ENCODE data around the gene GJC2.
"Not testable (repeated sequence)": the region's sequence is repeated elsewhere in the genome, so short reads cannot be mapped to it uniquely, and the experiment has no call there.

Gene GJC2

DNA sequence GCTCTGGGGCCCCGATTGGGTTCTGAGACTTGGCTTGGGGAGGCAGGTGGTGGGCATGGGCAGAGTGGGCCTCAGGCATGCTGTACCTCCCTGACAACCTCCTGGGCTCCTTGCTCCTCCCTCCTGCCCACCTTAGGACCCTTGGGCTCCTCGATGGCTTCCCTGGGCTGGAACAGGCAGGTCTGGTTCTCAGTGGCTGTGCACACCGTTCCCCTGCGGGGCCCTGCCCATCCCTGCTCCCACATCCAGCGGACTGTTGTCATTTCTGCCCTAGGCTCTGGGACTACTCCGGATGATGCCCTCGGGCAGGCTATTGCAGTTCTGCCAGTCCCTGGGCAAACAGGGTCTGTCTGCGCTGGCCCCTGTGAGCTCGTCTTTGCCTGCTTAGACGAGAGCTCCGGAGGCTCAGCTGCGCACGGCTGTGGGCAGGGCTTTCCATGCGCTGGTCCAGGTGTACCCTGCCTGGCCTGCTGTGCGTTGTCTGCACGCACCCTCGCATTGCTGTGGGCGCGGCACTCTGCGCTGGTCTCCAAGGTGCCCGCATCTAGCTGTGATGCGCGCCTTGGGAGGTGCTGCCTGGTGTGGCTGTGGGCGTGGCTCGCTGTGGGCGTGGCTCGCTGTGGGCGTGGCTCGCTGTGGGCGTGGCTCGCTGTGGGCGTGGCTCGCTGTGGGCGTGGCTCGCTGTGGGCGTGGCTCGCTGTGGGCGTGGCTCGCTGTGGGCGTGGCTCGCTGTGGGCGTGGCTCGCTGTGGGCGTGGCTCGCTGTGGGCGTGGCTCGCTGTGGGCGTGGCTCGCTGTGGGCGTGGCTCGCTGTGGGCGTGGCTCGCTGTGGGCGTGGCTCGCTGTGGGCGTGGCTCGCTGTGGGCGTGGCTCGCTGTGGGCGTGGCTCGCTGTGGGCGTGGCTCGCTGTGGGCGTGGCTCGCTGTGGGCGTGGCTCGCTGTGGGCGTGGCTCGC, 24.1 kb downstream of the GJC2 start:
- DNase-seq (ENCODE audit: low read depth in 3 of 3): peak in 1 of 3 experiments; percentile 20

GRCh38 chr1:228174482-228175315, 25.0 kb downstream of the GJC2 start:
- DNase-seq (ENCODE audit: low read depth in 3 of 3): no peak

GRCh38 chr1:228175316-228176023, 25.7 kb downstream of the GJC2 start:
- DNase-seq (ENCODE audit: low read depth in 3 of 3): no peak

DNA sequence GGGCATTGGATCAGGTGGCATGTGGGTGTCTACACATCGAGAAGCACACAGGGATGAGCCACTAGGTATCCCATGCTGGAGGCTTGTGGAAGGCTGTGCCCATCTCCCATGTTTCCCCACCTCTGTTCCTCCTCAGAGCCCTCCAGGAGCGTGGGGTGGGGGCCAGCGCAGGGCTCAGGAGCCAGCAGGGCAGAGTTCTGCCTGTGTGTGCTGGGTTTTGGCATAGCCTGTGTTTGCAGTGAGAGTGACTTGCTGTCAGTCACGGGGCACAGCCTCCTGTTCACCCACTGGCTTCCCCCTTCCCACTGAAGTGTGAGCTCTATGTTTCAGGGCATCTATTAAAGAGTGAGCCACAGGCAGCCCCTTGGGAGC, 26.3 kb downstream of the GJC2 start:
- no peak for DNase-seq (ENCODE audit: low read depth in 3 of 3)

DNA sequence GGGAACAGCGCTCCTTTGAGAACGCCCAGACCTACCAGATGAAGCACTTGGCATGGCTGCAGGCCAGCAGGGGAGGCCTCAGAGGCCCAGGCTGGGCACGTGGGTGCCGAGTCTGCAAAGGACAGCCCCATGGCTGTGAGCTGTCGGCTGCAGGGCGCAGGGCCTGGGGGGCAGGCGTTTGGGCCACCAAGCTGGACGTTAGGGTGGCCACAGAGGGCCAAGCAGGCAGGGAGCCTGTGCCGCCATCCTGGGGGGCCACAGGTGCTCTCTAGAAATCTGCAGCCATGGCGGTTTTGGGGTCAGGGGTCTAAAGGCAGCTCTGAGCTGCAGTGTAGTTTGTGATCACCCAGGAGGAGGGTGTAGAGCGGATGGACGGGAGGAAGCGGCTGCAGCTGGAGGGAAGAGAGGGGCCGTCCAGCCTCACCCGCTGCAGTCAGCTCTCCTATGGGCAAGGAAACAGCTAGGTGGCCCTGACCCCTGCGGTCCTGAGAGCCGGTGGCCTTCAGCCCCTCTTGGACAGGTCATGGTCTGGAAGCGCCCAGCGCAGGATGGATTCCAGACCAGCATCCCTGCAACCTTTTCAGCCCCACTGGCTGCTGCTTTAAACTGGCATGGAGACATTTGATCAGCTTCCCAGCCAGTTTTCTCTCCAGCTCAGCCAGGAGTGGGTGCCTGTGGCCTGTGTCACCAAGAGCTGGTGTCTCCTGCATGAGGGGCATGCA, 26.9 kb downstream of the GJC2 start:
- no peak for DNase-seq (ENCODE audit: low read depth in 3 of 3)

DNA sequence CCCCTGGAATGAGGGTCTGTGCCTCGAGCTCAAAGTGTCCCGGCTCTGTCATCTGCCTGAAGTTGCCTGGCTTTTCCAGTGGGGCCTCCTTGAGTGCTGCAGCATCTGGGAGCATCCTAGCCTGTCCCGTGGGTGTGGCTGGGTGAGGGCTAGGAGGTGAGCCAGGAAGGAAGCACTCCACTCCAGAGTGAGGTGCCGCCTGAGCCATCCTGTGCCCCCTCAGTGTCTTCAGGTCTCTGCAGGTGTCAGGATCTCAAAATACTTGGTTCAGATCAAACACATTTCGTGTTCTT, 27.4 kb downstream of the GJC2 start:
- DNase-seq (ENCODE audit: low read depth in 3 of 3): no peak

GRCh38 chr1:228177721-228178710, 28.3 kb downstream of the GJC2 start:
- no peak for DNase-seq (ENCODE audit: low read depth in 3 of 3)

- DNase-seq (ENCODE audit: low read depth in 3 of 3): no peak
These were observed 29.3 kb downstream of the GJC2 start for GRCh38 chr1:228178737-228179684.

DNA sequence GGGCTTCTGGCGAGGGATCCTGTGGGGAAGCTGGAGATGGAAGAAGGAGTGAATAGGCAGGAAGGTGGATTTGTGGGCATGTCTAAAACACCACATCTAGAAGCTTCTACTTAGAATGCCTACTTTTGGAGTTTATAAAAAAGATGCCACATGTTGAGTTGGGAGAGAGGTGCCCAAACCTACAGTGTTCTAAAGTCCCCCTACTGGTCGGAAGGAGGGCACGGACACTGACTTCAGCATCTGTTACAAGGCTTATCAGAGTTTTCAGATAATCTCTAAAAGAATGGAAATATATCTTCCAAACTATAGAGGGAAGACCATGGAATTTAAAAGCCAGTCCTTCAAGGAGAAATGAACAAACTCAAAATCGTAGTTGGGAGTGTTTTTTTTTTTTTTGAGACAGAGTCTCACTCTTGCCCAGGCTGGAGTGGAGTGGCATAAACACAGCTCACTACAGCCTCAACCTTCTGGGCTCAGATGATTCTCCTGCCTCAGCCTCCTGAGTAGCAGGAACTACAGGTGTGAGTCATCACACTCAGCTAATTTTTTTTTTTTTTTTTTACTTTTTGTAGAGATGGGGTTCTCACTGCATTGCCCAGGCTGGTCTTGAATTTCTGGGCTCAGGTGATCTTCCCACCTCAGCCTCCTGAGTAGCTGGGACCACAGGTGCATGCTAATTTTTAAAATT, 30.7 kb downstream of the GJC2 start:
- no peak for DNase-seq (ENCODE audit: low read depth in 3 of 3)

DNA sequence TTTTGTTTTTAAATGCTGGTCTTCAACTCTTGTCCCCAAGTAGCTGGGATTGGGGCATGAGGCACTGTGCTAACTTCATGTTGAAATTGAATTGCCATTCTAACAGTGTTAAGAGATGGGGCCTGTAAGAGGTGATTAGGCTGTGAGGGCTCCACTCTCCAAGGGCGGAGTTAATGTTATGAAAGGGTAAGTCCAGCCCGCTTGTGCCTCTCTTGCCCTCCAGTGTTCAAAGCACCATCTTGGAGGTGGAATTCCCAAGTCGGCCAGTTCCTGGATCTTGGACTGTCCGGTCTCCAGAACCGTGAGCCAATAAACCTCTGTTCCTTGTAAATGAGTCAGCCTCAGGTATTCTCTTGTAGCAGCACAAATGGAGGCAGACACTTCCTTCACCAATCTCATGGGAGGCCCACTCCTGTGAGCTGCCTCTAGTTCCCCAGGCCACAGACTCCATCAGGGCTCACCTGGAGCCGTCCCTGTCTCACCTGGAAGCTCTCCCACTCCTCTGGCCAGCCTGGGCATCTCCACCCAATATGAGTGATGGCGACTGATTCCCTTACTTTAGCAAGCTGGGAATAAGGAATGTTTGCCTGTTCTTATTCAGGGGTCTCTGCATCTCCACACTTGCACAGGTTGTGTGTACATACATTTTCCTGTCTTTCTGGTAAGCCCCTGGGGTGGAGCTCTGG, 31.4 kb downstream of the GJC2 start:
- no peak for DNase-seq (ENCODE audit: low read depth in 3 of 3)

GRCh38 chr1:228181645-228182034, 31.9 kb downstream of the GJC2 start:
- no peak for DNase-seq (ENCODE audit: low read depth in 3 of 3)

DNA sequence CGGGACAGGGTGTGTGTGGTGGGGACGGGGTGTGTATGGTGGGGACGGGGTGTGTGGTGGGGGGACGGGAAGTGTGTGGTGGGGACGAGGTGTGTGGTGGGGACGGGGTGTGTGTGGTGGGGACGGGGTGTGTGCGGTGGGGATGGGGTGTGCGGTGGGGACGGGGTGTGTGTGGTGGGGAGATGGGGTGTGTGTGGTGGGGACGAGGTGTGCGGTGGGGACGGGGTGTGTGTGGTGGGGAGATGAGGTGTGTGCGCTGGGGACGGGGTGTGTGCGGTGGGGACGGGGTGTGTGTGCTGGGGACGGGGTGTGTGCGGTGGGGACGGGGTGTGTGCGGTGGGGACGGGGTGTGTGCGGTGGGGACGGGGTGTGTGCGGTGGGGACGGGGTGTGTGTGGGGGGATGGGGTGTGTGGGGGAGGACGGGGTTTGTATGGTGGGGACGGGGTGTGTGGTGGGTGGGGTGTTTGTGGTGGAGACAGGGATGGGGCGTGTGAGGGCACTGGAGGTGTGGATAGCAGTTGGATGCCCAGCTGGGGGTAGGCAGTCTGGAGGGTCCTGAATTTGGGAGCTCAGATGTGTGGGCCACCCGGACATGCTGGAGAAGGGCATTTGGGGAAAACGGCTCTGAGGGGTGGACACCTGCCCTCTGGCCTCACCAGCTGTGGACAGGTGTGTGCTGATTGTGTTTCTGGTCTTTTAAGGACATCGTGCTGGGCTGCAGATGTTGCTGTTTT, 32.7 kb downstream of the GJC2 start:
- no peak for DNase-seq (ENCODE audit: low read depth in 3 of 3)

DNA sequence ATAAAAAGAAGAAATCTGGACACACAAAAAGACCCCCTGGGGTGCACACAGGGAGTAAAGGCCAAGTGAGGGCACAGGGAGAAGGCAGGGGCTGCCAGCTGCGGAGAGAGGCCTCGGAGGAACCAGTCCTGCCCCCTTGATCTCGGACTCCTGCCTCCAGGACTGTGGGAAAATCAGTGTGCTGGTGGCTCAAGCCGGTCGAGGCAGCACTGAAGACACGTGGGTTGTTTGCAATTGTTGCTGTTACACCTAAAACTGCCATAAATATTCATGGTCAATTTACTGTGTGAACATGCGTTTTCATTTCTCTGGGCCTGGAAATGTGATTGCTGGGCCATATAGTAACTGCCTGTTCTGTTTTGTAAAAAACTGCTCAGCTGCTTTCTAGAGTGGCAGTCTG, 34.4 kb downstream of the GJC2 start:
- DNase-seq (ENCODE audit: low read depth in 3 of 3): no peak

GRCh38 chr1:228185641-228185965, 35.9 kb downstream of the GJC2 start:
- no peak for DNase-seq (ENCODE audit: low read depth in 3 of 3)

- DNase-seq (ENCODE audit: low read depth in 3 of 3): not testable (repeated sequence)
These were observed 38.5 kb downstream of the GJC2 start for GRCh38 chr1:228188249-228188648.

DNA sequence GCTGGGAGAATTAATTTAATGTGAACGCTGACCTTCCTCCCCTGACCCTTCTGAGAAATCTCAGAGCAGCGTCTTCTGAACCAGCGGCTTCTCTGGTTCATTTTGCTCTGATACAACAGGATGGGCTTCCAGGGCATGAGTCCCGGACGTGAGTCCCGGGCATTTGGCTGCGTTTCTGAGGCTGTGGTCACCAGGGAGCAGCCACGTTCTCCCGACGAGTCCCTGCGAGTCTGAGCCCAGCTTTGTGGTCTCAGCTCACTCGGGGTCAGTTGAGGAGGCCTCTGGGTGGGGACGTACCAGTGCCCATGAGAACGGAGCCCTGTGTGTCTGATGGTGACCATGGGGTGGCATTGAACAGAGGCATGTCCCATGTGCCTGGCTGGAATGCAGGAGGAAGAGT, 40.5 kb downstream of the GJC2 start:
- no peak for DNase-seq (ENCODE audit: low read depth in 3 of 3)

DNA sequence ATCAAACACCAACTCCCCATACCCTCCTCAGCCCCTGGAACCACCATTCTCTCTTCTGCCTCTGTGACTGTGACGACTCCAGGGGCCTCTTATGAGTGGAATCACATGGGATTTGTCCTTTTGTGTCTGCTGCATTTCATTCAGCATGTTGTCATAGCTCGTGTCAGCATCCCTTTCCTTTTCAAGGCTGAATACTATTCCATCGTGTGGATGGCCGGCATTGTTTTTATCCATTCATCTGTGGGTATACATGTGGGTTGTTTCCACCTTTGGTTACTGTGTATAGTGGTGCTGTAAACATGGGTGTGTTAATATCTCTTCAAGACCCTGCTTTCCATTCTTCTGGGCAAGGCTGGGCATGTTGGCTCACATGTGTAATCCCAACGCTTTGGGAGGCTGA, 41.0 kb downstream of the GJC2 start:
- no peak for DNase-seq (ENCODE audit: low read depth in 3 of 3)

- DNase-seq (ENCODE audit: low read depth in 3 of 3): no peak
These were observed 44.7 kb downstream of the GJC2 start for GRCh38 chr1:228194436-228194835.
